Endodermal cell (in vitro differentiated cells): ENCODE results near the gene PRRG3. TPM values are rescaled to one million over a fixed set of nuclear protein-coding genes. Genes with fewer than 3 reads are reported as not detected.
A peak's percentile ranks its signal among the peaks of the same experiment; 100 is the strongest.

Experiments
- DNase-seq: peaks from one replicate; pipeline ENCODE4 v3.0.0-alpha.2; 2017
- H3K27ac ChIP-seq: 2 replicates; pipeline ENCODE4 v1.5.1; 2013; ENCODE audit warnings: mild to moderate bottlenecking, low read depth, low read length, moderate library complexity
- H3K27me3 ChIP-seq: 2 replicates; pipeline ENCODE4 v1.6.1; 2013; ENCODE audit warnings: mild to moderate bottlenecking, low read length, moderate library complexity; ENCODE audit not compliant: insufficient read depth, control insufficient read depth, poor library complexity, severe bottlenecking
- H3K36me3 ChIP-seq: 2 replicates; pipeline ENCODE4 v1.7.0; 2013; ENCODE audit warnings: mild to moderate bottlenecking, low read length, moderate library complexity; ENCODE audit not compliant: control insufficient read depth, insufficient read depth
- H3K4me1 ChIP-seq: one replicate; pipeline ENCODE4 v1.7.0; 2013; ENCODE audit warnings: low read length; ENCODE audit not compliant: control insufficient read depth, insufficient read depth
- H3K4me3 ChIP-seq: 2 replicates; pipeline ENCODE4 v1.5.1; 2013; ENCODE audit warnings: mild to moderate bottlenecking, low read length, moderate library complexity
- H3K9ac ChIP-seq: 2 replicates; pipeline ENCODE4 v1.6.1; 2013; ENCODE audit warnings: mild to moderate bottlenecking, low read length, moderate library complexity; ENCODE audit not compliant: poor library complexity, severe bottlenecking; ENCODE audit errors: extremely low read depth
- H3K9me3 ChIP-seq: 2 replicates; pipeline ENCODE4 v1.6.1; 2013; ENCODE audit warnings: mild to moderate bottlenecking, low read length, moderate library complexity; ENCODE audit not compliant: control insufficient read depth
- H3K27ac Mint-ChIP-seq: 2 replicates; pipeline ENCODE4 v1.8.0; 2020; ENCODE audit warnings: mixed read lengths
- H3K27me3 Mint-ChIP-seq: 2 replicates; pipeline ENCODE4 v1.8.0; 2021; ENCODE audit warnings: mild to moderate bottlenecking, mixed read lengths; ENCODE audit not compliant: insufficient read depth
- H3K36me3 Mint-ChIP-seq: 2 replicates; pipeline ENCODE4 v1.8.0; 2020; ENCODE audit warnings: low read depth, mixed read lengths
- H3K4me1 Mint-ChIP-seq: 2 replicates; pipeline ENCODE4 v1.8.0; 2020; ENCODE audit warnings: mixed read lengths
- H3K4me3 Mint-ChIP-seq: 2 replicates; pipeline ENCODE4 v1.8.0; 2020; ENCODE audit warnings: mild to moderate bottlenecking, moderate library complexity, mixed read lengths
- H3K9me3 Mint-ChIP-seq: 2 replicates; pipeline ENCODE4 v1.8.0; 2020; ENCODE audit warnings: mild to moderate bottlenecking, mixed read lengths
- WGBS, 2 experiments: methylation state at CpG; one replicate each; pipeline versions ENCODE4 v1.1.5 to v1.1.7; 2013; ENCODE audit warnings: missing lambda C conversion rate in 2 of 2, mixed read lengths in 1 of 2; ENCODE audit not compliant: insufficient coverage in 1 of 2, insufficient read length in 1 of 2; 5-methylcytosine and 5-hydroxymethylcytosine counted together
- total RNA-seq, 2 donors: library from RNA; stranded (reverse); fragmentation: NEBNext Ultra II Directional in 1 of 2; extraction: Animal tissue kit (Norgen Biotek cat#: 25700) in 1 of 2; gene quantifications; 2 replicates in 1 of 2; 3 replicates in 1 of 2; pipeline ENCODE4 v1.2.1, GENCODE V29; 2021
- TF ChIP-seq, protein P1 (sequence below): fragments of 200-600 bp; sonication (generic); conservative IDR thresholded peaks from 2 replicates; pipeline ENCODE4 v1.5.0; 2021; ENCODE audit warnings: antibody characterized with exemption, mild to moderate bottlenecking

Gene PRRG3
- total RNA-seq, 2 donors from 2014 or later, result 4.8 to 11.4 TPM

DNA sequence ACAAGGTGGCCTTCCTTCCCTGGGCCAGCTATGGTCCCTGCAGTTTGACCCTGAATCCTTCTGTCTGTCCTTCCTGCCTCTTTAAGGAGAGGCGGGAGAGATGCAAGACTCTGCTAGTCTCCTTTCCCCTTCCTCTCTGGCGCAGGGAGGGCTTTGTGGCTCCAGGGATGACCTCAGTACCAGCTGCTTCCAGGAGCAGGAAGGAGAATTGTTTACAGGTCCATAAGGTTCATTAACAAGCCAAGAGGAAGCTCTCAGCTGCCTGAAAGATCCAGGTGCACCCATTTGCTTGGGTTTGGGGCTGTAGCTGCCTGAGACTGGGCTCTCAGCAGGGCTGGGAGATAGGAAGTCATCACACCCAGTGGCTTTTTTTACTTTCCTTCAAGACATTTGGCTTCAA is 16.5 kb downstream of the PRRG3 start:
- no peak overlapping the region for H3K4me3 Mint-ChIP-seq

DNA sequence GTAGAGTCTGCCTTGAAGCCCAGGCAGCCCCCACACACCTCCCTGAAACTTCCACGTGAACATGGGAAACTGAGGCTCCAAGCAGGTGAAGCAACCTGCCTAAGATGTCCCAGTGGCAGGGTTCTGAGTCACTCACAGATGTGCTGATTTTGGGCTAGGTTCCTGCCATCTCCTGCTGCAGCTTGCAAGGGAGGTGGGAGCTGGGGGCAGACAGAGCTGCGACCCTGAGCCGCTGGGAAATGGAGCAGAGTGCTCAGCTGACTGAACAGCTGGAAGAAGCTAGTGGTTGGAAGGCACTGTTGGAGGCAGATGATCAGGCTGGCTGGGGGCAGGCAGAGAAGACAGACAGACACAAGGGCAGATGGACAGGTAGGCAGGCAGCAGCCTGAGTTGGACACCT is 17.0 kb downstream of the PRRG3 start:
- Mint-ChIP-seq H3K9me3 (peaks cover 48% of the 10 kb centered on the region), H3K4me1 (peaks cover 13% of the 10 kb centered on the region), H3K36me3 (no peaks in the 10 kb centered on the region), H3K4me3 (no peak overlapping the region), H3K27me3 (no peaks in the 10 kb centered on the region), H3K27ac (no peak overlapping the region)
- H3K4me1 ChIP-seq, result no peaks in the 10 kb centered on the region
- no peaks in the 10 kb centered on the region for H3K36me3 ChIP-seq
- H3K4me3 ChIP-seq, result no peak overlapping the region
- no peak for DNase-seq
- H3K27me3 ChIP-seq, result no peaks in the 10 kb centered on the region
- TF ChIP-seq, protein P1, sequence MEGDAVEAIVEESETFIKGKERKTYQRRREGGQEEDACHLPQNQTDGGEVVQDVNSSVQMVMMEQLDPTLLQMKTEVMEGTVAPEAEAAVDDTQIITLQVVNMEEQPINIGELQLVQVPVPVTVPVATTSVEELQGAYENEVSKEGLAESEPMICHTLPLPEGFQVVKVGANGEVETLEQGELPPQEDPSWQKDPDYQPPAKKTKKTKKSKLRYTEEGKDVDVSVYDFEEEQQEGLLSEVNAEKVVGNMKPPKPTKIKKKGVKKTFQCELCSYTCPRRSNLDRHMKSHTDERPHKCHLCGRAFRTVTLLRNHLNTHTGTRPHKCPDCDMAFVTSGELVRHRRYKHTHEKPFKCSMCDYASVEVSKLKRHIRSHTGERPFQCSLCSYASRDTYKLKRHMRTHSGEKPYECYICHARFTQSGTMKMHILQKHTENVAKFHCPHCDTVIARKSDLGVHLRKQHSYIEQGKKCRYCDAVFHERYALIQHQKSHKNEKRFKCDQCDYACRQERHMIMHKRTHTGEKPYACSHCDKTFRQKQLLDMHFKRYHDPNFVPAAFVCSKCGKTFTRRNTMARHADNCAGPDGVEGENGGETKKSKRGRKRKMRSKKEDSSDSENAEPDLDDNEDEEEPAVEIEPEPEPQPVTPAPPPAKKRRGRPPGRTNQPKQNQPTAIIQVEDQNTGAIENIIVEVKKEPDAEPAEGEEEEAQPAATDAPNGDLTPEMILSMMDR, result no peak
- WGBS, 2 experiments, result 97% methylated on average over 3 of the region's 3 CpGs; no CpG with 5 or more reads in 1 of the 2 experiments
- H3K9me3 ChIP-seq, result no peaks in the 10 kb centered on the region
- H3K9ac ChIP-seq, result no peak overlapping the region
- no peak overlapping the region for H3K27ac ChIP-seq

More for the DNA sequence above, 16.5 kb downstream of the PRRG3 start:
- DNase-seq, result peak; percentile 50
- no peaks in the 10 kb centered on the region for H3K4me1 ChIP-seq
- no peak overlapping the region for H3K27ac Mint-ChIP-seq
- H3K4me3 ChIP-seq, result no peak overlapping the region
- TF ChIP-seq, protein P1, result no peak
- H3K27ac ChIP-seq, result no peak overlapping the region
- H3K9me3 Mint-ChIP-seq, result peaks cover 46% of the 10 kb centered on the region
- peaks cover 13% of the 10 kb centered on the region for H3K4me1 Mint-ChIP-seq
- H3K9me3 ChIP-seq, result no peaks in the 10 kb centered on the region
- H3K27me3 ChIP-seq, result no peaks in the 10 kb centered on the region
- H3K9ac ChIP-seq, result no peak overlapping the region
- no peaks in the 10 kb centered on the region for H3K27me3 Mint-ChIP-seq
- no peaks in the 10 kb centered on the region for H3K36me3 ChIP-seq
- 60% methylated on average over 1 of the region's 2 CpGs; no CpG with 5 or more reads in 1 of the 2 experiments for WGBS, 2 experiments
- no peaks in the 10 kb centered on the region for H3K36me3 Mint-ChIP-seq

DNA sequence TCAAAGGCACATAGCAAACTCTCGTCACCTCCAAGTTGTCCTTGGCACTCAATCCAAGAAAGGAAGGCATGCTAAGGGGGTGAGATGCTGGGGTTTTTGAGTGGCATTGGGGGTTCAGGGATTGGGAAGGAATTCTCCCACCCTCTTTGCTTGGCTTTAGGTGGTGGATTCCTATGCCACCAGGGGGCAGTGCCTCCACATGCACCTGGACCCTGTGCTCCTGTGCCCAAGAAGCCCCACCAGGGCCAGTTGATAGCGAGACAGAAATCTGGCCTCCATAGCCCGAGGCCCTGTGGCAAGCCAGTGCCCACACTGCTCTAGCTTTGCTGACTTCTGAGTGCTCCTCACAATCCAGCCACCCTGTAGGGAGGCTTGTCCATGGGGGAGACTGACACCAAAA is 18.6 kb downstream of the PRRG3 start:
- WGBS, 2 experiments, result 72% methylated on average over 3 of the region's 3 CpGs; no CpG with 5 or more reads in 1 of the 2 experiments
- H3K9me3 ChIP-seq, result no peaks in the 10 kb centered on the region
- peaks cover 13% of the 10 kb centered on the region for H3K4me1 Mint-ChIP-seq
- H3K27me3 ChIP-seq, result no peaks in the 10 kb centered on the region
- no peaks in the 10 kb centered on the region for H3K4me1 ChIP-seq
- H3K4me3 Mint-ChIP-seq, result no peak overlapping the region
- TF ChIP-seq, protein P1, result peak; percentile 78
- no peak overlapping the region for H3K4me3 ChIP-seq
- no peaks in the 10 kb centered on the region for H3K36me3 Mint-ChIP-seq
- no peaks in the 10 kb centered on the region for H3K27me3 Mint-ChIP-seq
- no peak overlapping the region for H3K27ac Mint-ChIP-seq
- no peak overlapping the region for H3K9ac ChIP-seq
- DNase-seq, result peak; percentile 82
- H3K36me3 ChIP-seq, result no peaks in the 10 kb centered on the region
- no peak overlapping the region for H3K27ac ChIP-seq
- H3K9me3 Mint-ChIP-seq, result peaks cover 62% of the 10 kb centered on the region
